DMS153 treated with DMSO at 0.1 percent for 48 hours (cell line): Measurements from ENCODE around the gene ANKHD1.

Source experiments
- DNase-seq: peaks from one replicate; lab custom pipeline; 2025; ENCODE audit not compliant: unreplicated experiment; lab: John Stamatoyannopoulos, UW

ANKHD1 gene

DNA sequence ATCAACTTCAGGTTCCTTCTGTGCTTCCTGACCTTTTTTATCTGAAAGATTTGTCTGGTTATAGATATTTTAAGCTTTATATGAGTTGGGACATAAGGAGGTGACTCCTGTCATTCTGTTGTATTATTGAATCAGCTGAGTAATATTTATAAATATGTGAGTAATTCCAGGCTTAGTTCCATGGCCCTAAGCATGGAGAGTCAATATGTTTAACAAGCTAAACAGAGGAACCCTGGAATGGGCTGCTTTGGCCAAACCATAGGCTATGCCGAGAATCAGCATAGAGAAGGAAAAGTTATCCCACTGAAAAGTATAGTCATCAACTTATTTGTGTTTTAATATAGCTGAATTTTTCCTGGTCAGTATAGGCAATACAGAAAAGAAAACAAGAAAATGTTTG, 138.6 kb downstream of the ANKHD1 start:
- DNase-seq = no peak

- DNase-seq = no peak
These were observed 141.3 kb downstream of the ANKHD1 start for GRCh38 chr5:140542972-140543371.

DNA sequence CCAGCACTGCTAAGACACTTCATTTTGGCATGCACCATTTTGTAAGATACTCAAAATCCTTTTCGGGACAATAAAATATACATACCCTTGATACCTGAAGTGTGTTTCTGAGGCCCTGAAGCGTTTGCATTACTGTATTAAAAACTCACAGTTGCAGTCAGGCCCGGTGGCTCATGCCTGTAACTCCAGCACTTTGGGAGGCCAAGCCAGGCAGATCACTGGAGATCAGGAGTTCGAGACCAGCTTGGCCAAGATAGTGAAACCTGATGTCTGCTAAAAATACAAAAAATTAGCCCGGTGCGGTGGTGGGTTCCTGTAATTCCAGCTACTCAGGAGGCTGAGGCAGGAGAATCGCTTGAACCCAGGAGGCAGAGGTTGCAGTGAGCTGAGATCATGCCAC, 143.4 kb downstream of the ANKHD1 start:
- no peak for DNase-seq

GRCh38 chr5:140545606-140546005, 144.0 kb downstream of the ANKHD1 start:
- DNase-seq = no peak

- DNase-seq = no peak
These were observed 145.3 kb downstream of the ANKHD1 start for GRCh38 chr5:140546851-140547507.

GRCh38 chr5:140547508-140548299, 146.1 kb downstream of the ANKHD1 start, which contains the start of gene EIF4EBP3:
TSS of gene EIF4EBP3 (plus strand) at chr5:140547662. CDS start at chr5:140547738, 76 bp downstream.
- DNase-seq = peak; percentile 69

- no peak for DNase-seq
These were observed 146.7 kb downstream of the ANKHD1 start for GRCh38 chr5:140548300-140548688.

- DNase-seq = no peak
These were observed 147.2 kb downstream of the ANKHD1 start for GRCh38 chr5:140548791-140549190.

- DNase-seq = no peak
These were observed 147.9 kb downstream of the ANKHD1 start for GRCh38 chr5:140549237-140550144.

GRCh38 chr5:140550147-140551079, 148.8 kb downstream of the ANKHD1 start:
- no peak for DNase-seq

DNA sequence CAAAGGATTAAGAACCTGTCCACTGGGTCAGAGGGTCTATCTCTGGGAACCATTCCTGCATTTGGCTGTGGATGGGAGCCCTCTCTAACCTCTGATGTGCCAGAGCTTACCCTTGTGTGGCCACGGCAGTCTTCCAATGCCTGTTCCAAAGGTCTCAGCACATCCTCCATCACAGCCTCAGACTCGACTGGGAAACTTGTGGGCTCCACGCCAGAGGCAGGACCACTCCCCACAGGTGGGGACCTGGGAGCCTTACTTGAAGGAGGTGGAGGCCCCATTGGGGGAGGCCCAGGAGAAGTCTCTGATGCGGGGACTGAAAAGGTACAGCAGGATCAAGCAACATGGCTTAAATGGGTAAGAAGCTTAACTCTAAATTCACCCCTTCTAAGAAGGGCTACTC, 150.2 kb downstream of the ANKHD1 start:
- DNase-seq = no peak

- DNase-seq = no peak
These were observed 152.0 kb downstream of the ANKHD1 start for GRCh38 chr5:140553657-140554056.

DNA sequence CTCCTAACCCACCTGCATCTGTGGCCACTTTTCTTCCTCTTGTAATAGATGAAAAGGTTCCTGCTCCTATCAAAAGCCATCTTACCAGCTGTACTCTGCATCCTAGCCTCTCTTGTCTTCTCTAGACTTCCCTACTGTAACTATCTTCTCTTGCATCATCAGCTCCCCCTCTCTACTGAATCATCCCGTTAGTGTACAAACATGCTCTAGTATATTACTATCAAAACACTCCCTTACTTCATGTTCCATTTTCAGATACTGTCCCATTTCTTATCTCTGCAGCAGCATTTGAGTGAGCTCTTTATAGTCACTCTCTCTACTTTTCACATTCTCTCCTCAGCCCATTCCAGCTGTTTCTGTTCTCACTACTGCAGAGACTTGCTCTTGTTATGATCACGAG, 152.8 kb downstream of the ANKHD1 start:
- DNase-seq = no peak

- DNase-seq = no peak
These were observed 154.2 kb downstream of the ANKHD1 start for GRCh38 chr5:140555747-140556312.

- no peak for DNase-seq
These were observed 154.8 kb downstream of the ANKHD1 start for GRCh38 chr5:140556438-140556837.

- peak; percentile 42 for DNase-seq
These were observed 155.6 kb downstream of the ANKHD1 start, which contains the start of gene SRA1 for GRCh38 chr5:140557136-140557805. TSS of gene SRA1 (minus strand) at chr5:140557473. CDS start at chr5:140557452, 21 bp downstream.

- DNase-seq = no peak
These were observed 156.3 kb downstream of the ANKHD1 start for GRCh38 chr5:140557965-140558364.

GRCh38 chr5:140558542-140558941, 156.9 kb downstream of the ANKHD1 start:
- DNase-seq = no peak

- DNase-seq = no peak
These were observed 158.6 kb downstream of the ANKHD1 start for GRCh38 chr5:140560227-140560626.
